ENCODE results near the gene GRIK4. TPM values are rescaled to one million over a fixed set of nuclear protein-coding genes. Genes with fewer than 3 reads are reported as not detected.

GRIK4 gene
- polyA plus RNA-seq, 1 donor from 2014 or later = 3.4 TPM

- Histone ChIP-seq H3K27ac (ENCODE audit: low read length) (no peak overlapping the region), H3K36me3 (ENCODE audit: insufficient read depth, low read length) (no peaks in the 10 kb centered on the region), H3K79me2 (replicated peaks; ENCODE audit: insufficient read depth, low read length) (no peaks in the 10 kb centered on the region), H3K9me3 (ENCODE audit: low read length) (no peaks in the 10 kb centered on the region), H4K20me1 (ENCODE audit: insufficient read depth) (no peaks in the 10 kb centered on the region), H3F3A (ENCODE audit: insufficient read depth, low read length, poor library complexity, severe bottlenecking) (no peaks in the 10 kb centered on the region), H3K9ac (ENCODE audit: low read length) (no peak overlapping the region), H2AFZ (ENCODE audit: low read depth, low read length) (no peak overlapping the region), H3K27me3 (ENCODE audit: insufficient read depth, low read depth, low read length) (no peaks in the 10 kb centered on the region), H3K4me2 (ENCODE audit: low read length) (no peak overlapping the region), H3K4me3 (ENCODE audit: low read length) (no peak overlapping the region), H3K9me2 (ENCODE audit: insufficient read depth, low read length) (no peaks in the 10 kb centered on the region)
- TF ChIP-seq REST (IDR thresholded peaks at IDR 0.05; ENCODE audit: borderline replicate concordance) = no peak
- no peak for TF ChIP-seq EZH2 (IDR thresholded peaks at IDR 0.05; ENCODE audit: borderline replicate concordance, insufficient read depth, low read length, poor library complexity, severe bottlenecking)
- TF ChIP-seq RAD21 (conservative IDR thresholded peaks at IDR 0.05) = no peak
- TF ChIP-seq MXI1 (conservative IDR thresholded peaks at IDR 0.05; ENCODE audit: poor library complexity, severe bottlenecking) = no peak
- TF ChIP-seq, protein P1, sequence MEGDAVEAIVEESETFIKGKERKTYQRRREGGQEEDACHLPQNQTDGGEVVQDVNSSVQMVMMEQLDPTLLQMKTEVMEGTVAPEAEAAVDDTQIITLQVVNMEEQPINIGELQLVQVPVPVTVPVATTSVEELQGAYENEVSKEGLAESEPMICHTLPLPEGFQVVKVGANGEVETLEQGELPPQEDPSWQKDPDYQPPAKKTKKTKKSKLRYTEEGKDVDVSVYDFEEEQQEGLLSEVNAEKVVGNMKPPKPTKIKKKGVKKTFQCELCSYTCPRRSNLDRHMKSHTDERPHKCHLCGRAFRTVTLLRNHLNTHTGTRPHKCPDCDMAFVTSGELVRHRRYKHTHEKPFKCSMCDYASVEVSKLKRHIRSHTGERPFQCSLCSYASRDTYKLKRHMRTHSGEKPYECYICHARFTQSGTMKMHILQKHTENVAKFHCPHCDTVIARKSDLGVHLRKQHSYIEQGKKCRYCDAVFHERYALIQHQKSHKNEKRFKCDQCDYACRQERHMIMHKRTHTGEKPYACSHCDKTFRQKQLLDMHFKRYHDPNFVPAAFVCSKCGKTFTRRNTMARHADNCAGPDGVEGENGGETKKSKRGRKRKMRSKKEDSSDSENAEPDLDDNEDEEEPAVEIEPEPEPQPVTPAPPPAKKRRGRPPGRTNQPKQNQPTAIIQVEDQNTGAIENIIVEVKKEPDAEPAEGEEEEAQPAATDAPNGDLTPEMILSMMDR (IDR thresholded peaks at IDR 0.05; ENCODE audit: poor library complexity, severe bottlenecking) = no peak
- TF ChIP-seq TAF1 (IDR thresholded peaks at IDR 0.05; ENCODE audit: low read depth) = no peak
- TF ChIP-seq POLR2AphosphoS5 (IDR thresholded peaks at IDR 0.05) = no peak
- TF ChIP-seq EP300 (conservative IDR thresholded peaks at IDR 0.05; ENCODE audit: poor library complexity, severe bottlenecking) = no peak
- no peak for TF ChIP-seq SMC3 (conservative IDR thresholded peaks at IDR 0.05; ENCODE audit: poor library complexity)
These were observed 11.6 kb downstream of the GRIK4 start for GRCh38 chr11:120523196-120523595.

DNA sequence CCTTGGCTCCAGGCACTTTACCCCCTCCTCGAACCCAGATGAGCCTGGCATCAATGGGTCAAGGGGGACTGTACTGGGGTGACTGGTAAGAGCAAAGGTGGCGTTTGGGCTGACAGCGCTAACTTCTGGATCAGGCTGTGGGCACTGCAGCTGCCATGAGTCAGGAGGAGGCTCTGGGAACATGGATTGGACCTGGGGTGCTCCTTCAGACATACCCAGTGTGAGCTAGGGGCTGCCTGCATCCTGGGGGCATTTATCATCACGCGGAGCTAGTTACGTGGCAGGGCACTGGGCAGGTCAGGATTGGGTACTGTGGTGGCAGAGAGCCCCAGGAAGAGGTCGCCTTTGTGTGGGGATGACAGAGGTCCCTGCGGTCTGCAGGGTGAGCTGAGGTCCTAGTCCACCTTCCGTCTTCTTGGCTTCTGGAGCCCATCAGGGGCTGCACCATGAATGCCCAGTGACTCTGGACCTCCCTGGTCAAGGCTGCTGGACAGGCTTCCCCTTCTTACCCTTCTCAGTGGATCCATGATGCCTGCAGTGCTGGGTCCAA is 13.1 kb downstream of the GRIK4 start:
- Histone ChIP-seq H3K4me3 (ENCODE audit: low read length) (no peak overlapping the region), H3K4me2 (ENCODE audit: low read length) (no peak overlapping the region), H3F3A (ENCODE audit: insufficient read depth, low read length, poor library complexity, severe bottlenecking) (no peaks in the 10 kb centered on the region), H3K9me2 (ENCODE audit: insufficient read depth, low read length) (no peaks in the 10 kb centered on the region), H3K79me2 (replicated peaks; ENCODE audit: insufficient read depth, low read length) (no peaks in the 10 kb centered on the region), H3K9me3 (ENCODE audit: low read length) (no peaks in the 10 kb centered on the region), H2AFZ (ENCODE audit: low read depth, low read length) (no peak overlapping the region), H3K27me3 (ENCODE audit: insufficient read depth, low read depth, low read length) (no peaks in the 10 kb centered on the region), H3K36me3 (ENCODE audit: insufficient read depth, low read length) (no peaks in the 10 kb centered on the region), H4K20me1 (ENCODE audit: insufficient read depth) (no peaks in the 10 kb centered on the region), H3K27ac (ENCODE audit: low read length) (no peak overlapping the region), H3K9ac (ENCODE audit: low read length) (no peak overlapping the region)
- no peak for TF ChIP-seq TAF1 (IDR thresholded peaks at IDR 0.05; ENCODE audit: low read depth)
- no peak for TF ChIP-seq MXI1 (conservative IDR thresholded peaks at IDR 0.05; ENCODE audit: poor library complexity, severe bottlenecking)
- no peak for TF ChIP-seq REST (IDR thresholded peaks at IDR 0.05; ENCODE audit: borderline replicate concordance)
- no peak for TF ChIP-seq EZH2 (IDR thresholded peaks at IDR 0.05; ENCODE audit: borderline replicate concordance, insufficient read depth, low read length, poor library complexity, severe bottlenecking)
- TF ChIP-seq RAD21 (conservative IDR thresholded peaks at IDR 0.05) = no peak
- no peak for TF ChIP-seq POLR2AphosphoS5 (IDR thresholded peaks at IDR 0.05)
- TF ChIP-seq, protein P1 (IDR thresholded peaks at IDR 0.05; ENCODE audit: poor library complexity, severe bottlenecking) = no peak
- no peak for TF ChIP-seq SMC3 (conservative IDR thresholded peaks at IDR 0.05; ENCODE audit: poor library complexity)
- TF ChIP-seq EP300 (conservative IDR thresholded peaks at IDR 0.05; ENCODE audit: poor library complexity, severe bottlenecking) = no peak

All from neural cell (in vitro differentiated cells).